Tibial nerve (tissue), 4 donors: Measurements from ENCODE around the gene UGCG.

ENCODE experiments used
- EP300 ChIP-seq, 2 donors: sonication (generic); formaldehyde crosslinking; IDR thresholded peaks; one replicate each; pipeline ENCODE4 v1.6.1; 2017; ENCODE audit warnings: antibody characterized with exemption in 2 of 2, mild to moderate bottlenecking in 1 of 2
- POLR2A ChIP-seq, 2 donors: fragments of 450-650 bp; IDR thresholded peaks; one replicate each; pipeline ENCODE4 v1.6.1; 2017; ENCODE audit warnings: antibody characterized with exemption in 2 of 2, mild to moderate bottlenecking in 2 of 2, moderate library complexity in 2 of 2
- TF ChIP-seq, protein P1 (sequence below), 5 experiments: fragments of 200-600 bp in 3 of 5; fragments of 450-650 bp in 2 of 5; sonication (generic) in 3 of 5; IDR thresholded peaks; one replicate each; pipeline ENCODE4 v1.5.1; 2016 to 2019; ENCODE audit warnings: antibody characterized with exemption in 5 of 5, mild to moderate bottlenecking in 3 of 5, moderate library complexity in 2 of 5

GRCh38 chr9:111902391-111903139, 6.0 kb downstream of the UGCG start:
- TF ChIP-seq POLR2A (IDR thresholded peaks at IDR 0.05) (no peak), EP300 (IDR thresholded peaks at IDR 0.05) (no peak)
- TF ChIP-seq, protein P1, sequence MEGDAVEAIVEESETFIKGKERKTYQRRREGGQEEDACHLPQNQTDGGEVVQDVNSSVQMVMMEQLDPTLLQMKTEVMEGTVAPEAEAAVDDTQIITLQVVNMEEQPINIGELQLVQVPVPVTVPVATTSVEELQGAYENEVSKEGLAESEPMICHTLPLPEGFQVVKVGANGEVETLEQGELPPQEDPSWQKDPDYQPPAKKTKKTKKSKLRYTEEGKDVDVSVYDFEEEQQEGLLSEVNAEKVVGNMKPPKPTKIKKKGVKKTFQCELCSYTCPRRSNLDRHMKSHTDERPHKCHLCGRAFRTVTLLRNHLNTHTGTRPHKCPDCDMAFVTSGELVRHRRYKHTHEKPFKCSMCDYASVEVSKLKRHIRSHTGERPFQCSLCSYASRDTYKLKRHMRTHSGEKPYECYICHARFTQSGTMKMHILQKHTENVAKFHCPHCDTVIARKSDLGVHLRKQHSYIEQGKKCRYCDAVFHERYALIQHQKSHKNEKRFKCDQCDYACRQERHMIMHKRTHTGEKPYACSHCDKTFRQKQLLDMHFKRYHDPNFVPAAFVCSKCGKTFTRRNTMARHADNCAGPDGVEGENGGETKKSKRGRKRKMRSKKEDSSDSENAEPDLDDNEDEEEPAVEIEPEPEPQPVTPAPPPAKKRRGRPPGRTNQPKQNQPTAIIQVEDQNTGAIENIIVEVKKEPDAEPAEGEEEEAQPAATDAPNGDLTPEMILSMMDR (IDR thresholded peaks at IDR 0.05) = no peak
